NCI-H1417 (cell line): ENCODE measurements around the gene ZKSCAN4.

Experiments used
- DNase-seq, 3 experiments: peaks; one replicate each; lab custom pipeline; 2025; lab: John Stamatoyannopoulos, UW

Gene ZKSCAN4

DNA sequence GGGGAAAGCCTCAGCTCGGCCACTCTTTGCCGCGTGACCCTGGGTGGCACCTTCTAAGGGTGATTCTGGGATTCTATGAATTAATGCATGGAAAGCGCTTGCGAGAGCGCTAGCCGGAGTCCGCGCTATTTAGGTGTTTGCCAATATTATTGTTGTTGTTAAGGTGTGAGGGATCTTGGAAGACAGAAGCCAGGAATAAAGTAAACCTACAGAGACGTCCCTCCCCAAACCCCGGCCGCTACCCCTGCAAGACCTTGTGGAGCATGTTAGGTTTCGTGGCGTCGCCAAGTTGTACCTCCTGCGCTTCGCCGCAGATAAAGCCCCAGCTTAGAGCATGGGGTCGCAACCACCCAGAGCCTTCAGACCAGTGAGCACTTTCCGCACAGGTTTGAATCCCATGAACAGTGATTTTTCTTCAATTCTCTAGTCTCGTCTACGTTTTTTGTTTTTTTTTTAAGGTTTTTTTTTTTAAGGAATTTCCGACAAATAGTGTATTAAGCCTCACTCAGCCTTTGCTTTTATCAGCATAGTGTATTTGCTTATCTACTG lies 43.9 kb downstream of the ZKSCAN4 start:
- no peak for DNase-seq

GRCh38 chr6:28207510-28208110 lies 44.5 kb downstream of the ZKSCAN4 start:
- peak in 1 of 3 experiments; percentile 7 for DNase-seq

DNA sequence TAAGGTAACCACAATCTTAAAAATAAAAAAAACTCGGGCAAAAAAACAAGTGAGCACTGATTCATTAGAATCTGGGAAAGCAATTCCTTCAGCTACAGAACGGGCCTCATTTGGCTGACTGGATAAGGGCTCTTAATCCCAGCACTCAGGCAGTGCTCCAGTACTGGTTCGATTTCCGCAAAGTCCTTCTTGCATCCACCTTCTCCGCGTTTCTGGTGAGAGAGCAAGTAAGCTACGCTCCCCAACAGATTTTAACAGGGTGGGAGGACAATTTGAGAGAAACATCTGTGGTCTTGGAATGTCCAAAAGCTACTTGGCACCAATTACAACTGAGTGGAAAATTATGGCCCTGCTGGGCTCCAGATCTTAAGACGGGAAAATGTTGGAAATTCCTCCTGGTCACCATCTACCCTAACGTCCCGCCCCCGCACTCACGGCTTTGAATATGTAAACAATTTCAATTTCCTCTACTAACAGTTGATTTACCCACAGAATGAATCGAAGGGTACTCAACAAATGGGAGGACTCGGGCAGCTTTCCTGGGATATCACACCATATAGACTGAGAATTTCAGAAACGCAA lies 45.0 kb downstream of the ZKSCAN4 start:
- no peak for DNase-seq

GRCh38 chr6:28206527-28206926 lies 45.5 kb downstream of the ZKSCAN4 start:
- no peak for DNase-seq

DNA sequence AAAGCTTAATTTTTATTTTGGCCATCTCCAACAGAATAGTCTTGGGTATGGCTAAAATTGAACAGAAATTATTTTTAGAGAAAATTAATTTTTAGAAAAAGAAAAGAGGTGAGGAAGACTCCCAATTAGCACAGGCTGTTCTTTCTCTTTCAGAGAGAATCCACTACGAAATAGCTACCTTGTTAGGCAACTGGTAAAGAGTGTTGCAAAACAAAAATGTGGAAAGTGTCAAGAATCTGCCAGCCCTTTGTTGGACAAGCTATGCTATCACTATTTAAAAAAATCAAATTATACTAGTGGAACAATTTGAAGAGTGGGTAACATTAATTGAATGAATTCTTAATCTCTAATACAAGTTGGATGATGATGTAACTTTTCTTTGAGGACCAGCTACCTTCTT lies 46.2 kb downstream of the ZKSCAN4 start:
- no peak for DNase-seq

DNA sequence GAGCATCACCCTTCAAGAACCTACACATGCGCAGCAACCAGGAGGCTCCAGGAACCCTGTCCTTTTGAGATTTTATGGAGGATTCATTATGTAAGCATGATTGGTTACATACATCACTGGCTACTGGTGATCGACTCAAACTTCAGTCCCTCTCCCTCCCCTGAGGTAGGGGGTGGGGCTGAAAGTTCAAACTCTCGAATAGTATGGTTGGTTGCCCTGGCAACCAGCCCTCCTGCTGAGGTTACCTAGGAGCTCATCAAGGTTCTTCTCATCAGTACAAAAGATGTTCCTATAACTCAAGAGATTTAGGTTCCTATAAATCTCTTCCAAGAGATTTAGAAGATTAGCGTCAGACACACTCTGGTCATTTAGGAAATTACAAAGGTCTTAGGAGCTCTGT lies 48.9 kb downstream of the ZKSCAN4 start:
- peak in 1 of 3 experiments; percentile 13 for DNase-seq

- DNase-seq = no peak
Measured at GRCh38 chr6:28200020-28200419, 52.0 kb downstream of the ZKSCAN4 start.
